Measurements from ENCODE around the gene CATSPER3.

Gene CATSPER3

GRCh38 chr5:135037519-135038204 lies 70.0 kb downstream of the CATSPER3 start:
- no peak for DNase-seq
- in situ Hi-C loops (cut with MboI; ENCODE audit: low pct_unique_long_range_greater_than_20kb, low sequenced_read_pairs), result no loop called here

DNA sequence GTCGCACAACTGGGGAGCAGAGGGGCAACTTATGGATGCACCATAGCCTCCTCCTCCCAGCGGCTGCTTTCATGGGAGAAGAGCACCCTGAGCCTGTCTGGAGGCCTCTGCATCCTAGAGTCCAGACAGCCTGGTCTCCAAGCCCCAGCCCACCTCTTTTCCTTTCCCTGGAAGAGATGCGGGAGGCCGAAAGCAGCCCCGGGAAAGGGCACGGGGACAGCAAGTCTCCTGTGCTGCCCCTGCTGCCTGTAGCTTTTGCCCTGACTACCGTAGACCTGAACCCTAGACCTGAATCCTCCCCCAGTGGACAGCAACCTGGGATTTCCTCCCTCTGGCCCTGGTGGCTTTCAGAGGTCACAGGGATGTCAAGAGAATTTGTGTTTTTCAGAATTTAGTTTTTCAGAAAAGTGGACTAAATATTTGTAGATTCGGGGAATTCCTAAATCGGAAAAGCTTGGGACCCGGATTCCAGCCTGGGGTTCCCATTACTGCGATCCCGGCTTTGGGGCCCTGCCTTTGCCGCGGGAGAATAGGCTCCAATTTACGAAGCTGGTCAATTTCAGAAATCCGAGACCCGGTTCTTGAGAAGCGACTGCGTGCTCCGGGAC lies 70.6 kb downstream of the CATSPER3 start:
- DNase-seq, result no peak
- in situ Hi-C loops (cut with MboI; ENCODE audit: low pct_unique_long_range_greater_than_20kb, low sequenced_read_pairs), result no loop called here

GRCh38 chr5:135038813-135039270 lies 71.1 kb downstream of the CATSPER3 start:
- DNase-seq, result no peak
- in situ Hi-C loops (cut with MboI; ENCODE audit: low pct_unique_long_range_greater_than_20kb, low sequenced_read_pairs), result no loop called here

GRCh38 chr5:135039271-135040033 lies 71.7 kb downstream of the CATSPER3 start:
- in situ Hi-C loops (cut with MboI; ENCODE audit: low pct_unique_long_range_greater_than_20kb, low sequenced_read_pairs), result no loop called here

DNA sequence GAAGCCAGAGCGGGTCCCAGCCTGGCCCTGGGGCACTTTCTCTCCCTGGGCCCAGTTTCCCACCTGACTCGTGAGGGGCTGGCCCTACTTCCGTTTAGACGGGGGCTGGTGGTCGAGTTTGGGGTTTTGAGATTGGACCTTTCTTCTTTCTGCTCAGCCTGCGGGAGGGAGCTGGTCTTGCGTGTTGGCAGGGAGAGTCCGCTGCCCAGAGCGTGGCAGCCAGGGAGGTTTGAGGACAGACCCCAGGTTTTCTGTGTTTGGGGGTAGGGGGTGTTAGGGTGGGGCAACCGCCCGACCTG lies 72.3 kb downstream of the CATSPER3 start:
- in situ Hi-C loops (cut with MboI; ENCODE audit: low pct_unique_long_range_greater_than_20kb, low sequenced_read_pairs), result no loop called here
- DNase-seq, result no peak

More at GRCh38 chr5:135039271-135040033, 71.7 kb downstream of the CATSPER3 start:
- no peak for DNase-seq

DNA sequence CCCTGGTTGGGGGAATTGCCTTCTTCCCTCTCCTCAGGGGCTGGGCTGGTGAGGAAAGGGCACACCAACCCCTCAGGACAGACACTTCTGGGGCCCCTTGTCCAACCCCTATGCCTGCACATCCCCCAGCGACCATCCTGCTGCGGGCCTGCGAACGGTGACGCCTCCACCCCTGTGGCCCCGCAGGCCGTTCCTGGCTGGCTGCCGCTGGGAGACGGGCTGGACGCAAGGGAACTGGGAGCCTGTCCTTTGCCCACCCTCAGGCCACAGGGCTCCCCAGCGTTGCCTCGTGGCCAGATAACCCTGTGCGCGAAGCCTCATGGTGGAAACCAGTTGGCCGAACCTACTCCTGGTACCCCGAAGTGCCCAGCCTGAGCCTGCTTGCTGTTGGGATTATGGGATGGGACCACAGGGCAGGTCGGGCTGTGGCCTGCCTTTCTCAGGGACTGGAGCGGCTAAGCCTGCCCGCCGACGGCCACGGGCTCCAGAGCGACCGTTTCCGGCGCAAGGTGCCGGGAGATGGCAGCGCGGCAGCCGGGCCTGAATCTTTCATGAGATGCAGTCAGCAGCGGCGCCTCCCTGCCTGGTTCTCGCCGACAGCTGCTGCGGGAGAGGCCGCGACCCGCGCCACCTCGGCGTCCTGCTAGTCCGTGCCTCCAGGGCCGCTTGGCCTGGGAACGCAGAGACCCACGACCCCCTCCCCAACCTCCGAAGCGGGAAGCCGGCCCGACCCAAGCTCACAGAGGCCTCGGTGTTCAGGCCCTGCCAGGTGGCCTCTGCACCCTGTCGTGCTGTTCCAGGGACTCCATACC lies 72.8 kb downstream of the CATSPER3 start:
- no peak for DNase-seq
- in situ Hi-C loops (cut with MboI; ENCODE audit: low pct_unique_long_range_greater_than_20kb, low sequenced_read_pairs), result no loop called here

DNA sequence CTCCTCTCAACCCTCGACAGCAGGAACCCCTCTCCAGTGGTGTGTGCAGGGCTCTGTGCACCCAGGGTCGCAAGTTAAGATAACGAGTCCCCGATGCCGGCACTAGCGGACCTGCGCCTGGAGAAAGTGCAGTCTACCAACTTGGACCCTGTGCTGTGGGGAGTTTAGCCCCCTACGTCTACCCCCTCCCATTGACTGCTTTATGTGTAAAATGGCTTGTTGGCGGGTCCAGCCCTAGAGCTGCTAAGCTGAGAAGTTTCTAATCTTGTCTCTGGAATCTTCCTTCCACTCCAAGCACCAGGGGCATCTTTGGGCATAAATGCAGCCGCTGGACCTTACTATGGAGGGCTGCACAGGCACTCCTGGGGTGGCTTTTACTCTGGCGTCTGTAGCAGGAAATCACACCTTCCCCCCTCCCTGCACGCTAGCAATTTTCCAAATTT lies 73.5 kb downstream of the CATSPER3 start:
- no peak for DNase-seq
- in situ Hi-C loops (cut with MboI; ENCODE audit: low pct_unique_long_range_greater_than_20kb, low sequenced_read_pairs), result no loop called here

DNA sequence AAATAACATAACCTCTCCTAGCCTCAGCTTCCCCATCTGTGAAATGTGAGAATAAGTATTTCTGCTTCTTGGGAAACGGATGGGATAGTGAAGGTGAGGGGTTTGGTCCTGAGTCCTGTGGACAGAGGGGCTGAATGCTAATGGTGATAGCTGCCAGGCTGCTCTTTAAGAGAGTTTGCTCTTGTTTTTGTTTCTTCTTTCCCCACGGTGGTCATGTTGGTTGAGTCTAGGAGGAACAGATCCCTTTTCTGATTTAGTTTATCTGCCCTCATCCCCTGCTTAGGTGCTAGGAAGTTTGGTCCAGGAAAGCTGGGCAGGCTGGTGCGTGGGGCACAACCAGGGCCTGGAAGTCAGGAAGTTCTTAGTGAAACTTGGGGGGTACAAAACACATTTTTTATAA lies 74.0 kb downstream of the CATSPER3 start:
- in situ Hi-C loops (cut with MboI; ENCODE audit: low pct_unique_long_range_greater_than_20kb, low sequenced_read_pairs), result no loop called here
- no peak for DNase-seq

GRCh38 chr5:135042595-135042994 lies 74.9 kb downstream of the CATSPER3 start:
- no peak for DNase-seq
- in situ Hi-C loops (cut with MboI; ENCODE audit: low pct_unique_long_range_greater_than_20kb, low sequenced_read_pairs), result no loop called here

- DNase-seq, result no peak
- in situ Hi-C loops (cut with MboI; ENCODE audit: low pct_unique_long_range_greater_than_20kb, low sequenced_read_pairs), result no loop called here
Observed at GRCh38 chr5:135045488-135045887, 77.8 kb downstream of the CATSPER3 start.

GRCh38 chr5:135046661-135047346 lies 79.1 kb downstream of the CATSPER3 start:
- no peak for DNase-seq
- in situ Hi-C loops (cut with MboI; ENCODE audit: low pct_unique_long_range_greater_than_20kb, low sequenced_read_pairs), result no loop called here

DNA sequence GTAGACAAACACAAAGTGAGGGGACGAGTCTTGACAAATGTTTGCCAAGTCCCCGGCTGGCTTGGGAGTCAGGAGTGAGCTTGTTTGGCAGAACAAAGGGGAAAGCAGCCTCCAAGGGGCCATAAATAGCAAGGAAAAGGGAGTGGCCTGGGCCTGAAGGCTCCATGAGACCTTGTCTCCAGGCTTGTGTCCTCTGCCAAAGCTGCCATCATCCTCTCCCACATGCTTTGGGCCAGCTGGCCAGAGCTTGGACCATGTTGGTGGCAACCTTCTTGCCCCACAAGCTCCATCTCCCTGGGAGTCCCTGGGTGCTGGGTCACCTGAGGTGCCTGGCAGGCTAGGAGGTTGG lies 79.6 kb downstream of the CATSPER3 start:
- in situ Hi-C loops (cut with MboI; ENCODE audit: low pct_unique_long_range_greater_than_20kb, low sequenced_read_pairs), result no loop called here
- no peak for DNase-seq

- DNase-seq, result no peak
- in situ Hi-C loops (cut with MboI; ENCODE audit: low pct_unique_long_range_greater_than_20kb, low sequenced_read_pairs), result no loop called here
Observed at GRCh38 chr5:135048286-135048685, 80.6 kb downstream of the CATSPER3 start.

DNA sequence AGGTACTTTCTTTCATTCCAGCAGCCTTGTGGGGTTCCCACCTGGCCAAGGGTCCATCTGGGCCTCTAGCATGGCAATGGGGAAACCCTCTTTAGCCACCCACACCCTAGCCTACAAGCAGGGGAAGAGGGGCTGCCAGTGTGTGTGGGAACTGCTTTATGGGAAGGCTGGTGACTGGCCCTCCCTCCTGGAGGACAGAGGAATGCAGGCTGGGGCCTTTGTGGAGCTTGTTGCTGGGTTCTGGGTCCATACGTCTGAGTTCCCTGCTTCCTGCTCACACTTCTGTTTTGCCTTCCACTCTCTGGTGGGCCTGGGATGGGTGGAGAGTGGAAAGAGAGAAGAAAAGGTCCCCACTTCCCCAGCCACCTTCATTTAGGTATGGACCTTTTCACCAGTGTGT lies 81.2 kb downstream of the CATSPER3 start:
- in situ Hi-C loops (cut with MboI; ENCODE audit: low pct_unique_long_range_greater_than_20kb, low sequenced_read_pairs), result no loop called here
- DNase-seq, result no peak

DNA sequence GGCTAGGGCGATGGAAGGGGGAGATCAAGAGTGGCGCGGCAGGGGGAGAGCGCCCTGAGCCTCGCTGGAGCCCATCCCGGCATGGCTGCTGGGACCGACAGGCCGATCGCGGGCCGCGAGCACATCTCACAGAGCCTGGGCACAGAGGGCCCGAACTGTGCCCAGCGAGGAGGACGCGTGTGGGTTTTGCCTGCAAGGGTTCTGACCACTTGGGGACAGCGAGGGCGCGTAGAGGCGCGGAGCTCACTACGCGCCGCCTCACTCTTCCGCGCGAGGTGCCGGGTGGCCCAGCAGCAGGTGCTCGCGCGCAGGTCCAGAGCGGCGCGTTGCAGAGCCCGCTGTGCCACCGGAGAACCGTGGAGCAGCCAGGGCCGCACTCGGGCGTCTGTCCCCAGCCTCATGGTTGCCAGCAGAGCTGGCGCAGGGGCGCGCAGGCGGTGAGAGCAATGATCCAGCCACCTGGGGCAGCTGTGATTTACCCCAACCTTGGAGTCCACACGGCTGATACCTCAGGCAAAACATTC lies 82.6 kb downstream of the CATSPER3 start:
- in situ Hi-C loops (cut with MboI; ENCODE audit: low pct_unique_long_range_greater_than_20kb, low sequenced_read_pairs), result no loop called here
- DNase-seq, result no peak

GRCh38 chr5:135051399-135051798 lies 83.7 kb downstream of the CATSPER3 start:
- in situ Hi-C loops (cut with MboI; ENCODE audit: low pct_unique_long_range_greater_than_20kb, low sequenced_read_pairs), result no loop called here
- no peak for DNase-seq

GRCh38 chr5:135051872-135052271 lies 84.2 kb downstream of the CATSPER3 start:
- DNase-seq, result no peak
- in situ Hi-C loops (cut with MboI; ENCODE audit: low pct_unique_long_range_greater_than_20kb, low sequenced_read_pairs), result no loop called here

DNA sequence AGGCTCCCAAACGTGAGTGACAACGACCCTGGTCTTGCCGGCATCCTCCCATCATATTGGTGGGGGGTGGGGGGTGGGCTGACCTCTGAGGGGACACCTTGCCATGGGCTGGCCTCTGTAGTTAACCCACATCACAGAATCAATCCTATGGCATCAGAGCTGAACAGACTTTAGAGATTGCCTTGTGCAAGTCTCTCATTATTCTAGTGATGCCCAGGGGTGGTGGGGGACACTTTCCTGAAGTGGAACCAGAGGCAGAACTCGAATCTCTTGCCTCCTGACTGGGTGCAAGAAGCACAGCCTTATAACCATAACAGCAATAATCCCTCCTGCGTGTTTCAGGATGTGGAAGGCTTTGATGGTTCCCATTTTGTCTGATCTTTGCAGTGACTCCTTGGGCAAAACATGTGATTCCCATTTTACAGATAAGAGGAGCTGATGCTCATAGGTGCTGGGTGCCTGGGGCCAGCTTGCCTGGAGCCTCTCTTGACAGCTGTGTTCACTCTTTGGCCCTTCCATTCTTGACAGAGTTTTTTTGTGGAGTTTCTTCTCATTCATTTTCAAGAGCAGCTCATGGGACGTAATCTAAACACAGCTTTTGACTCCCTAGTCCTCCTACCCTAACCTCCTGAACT lies 84.9 kb downstream of the CATSPER3 start:
- DNase-seq, result no peak
- in situ Hi-C loops (cut with MboI; ENCODE audit: low pct_unique_long_range_greater_than_20kb, low sequenced_read_pairs), result no loop called here

Measured in KBM-7 (cell line).